Endothelial cell of umbilical vein (primary cell): Measurements from ENCODE around the gene CLDN16.

Experiments
- FOS ChIP-seq: IDR thresholded peaks from 2 replicates; pipeline ENCODE4 v1.6.1; 2011; ENCODE audit warnings: mild to moderate bottlenecking, low read length, moderate library complexity, borderline replicate concordance; ENCODE audit not compliant: insufficient read depth
- JUN ChIP-seq: IDR thresholded peaks from 2 replicates; pipeline ENCODE4 v1.6.1; 2011; ENCODE audit warnings: borderline replicate concordance, low read depth; ENCODE audit not compliant: insufficient read length, insufficient read depth
- POLR2A ChIP-seq: IDR thresholded peaks from 2 replicates; pipeline ENCODE4 v1.6.1; 2012; ENCODE audit warnings: low read depth, mild to moderate bottlenecking, control low read depth, low read length
- TF ChIP-seq, protein P1 (sequence below), 2 donors: IDR thresholded peaks; 1 replicate in 1 of 2; 2 replicates in 1 of 2; pipeline ENCODE4 v1.5.1; 2011; ENCODE audit warnings: low read length in 2 of 2, mild to moderate bottlenecking in 2 of 2, moderate library complexity in 2 of 2, control low read depth in 1 of 2, inconsistent platforms in 1 of 2, low read depth in 1 of 2; ENCODE audit not compliant: insufficient read depth in 1 of 2; ENCODE audit errors: extremely low read depth in 1 of 2

DNA sequence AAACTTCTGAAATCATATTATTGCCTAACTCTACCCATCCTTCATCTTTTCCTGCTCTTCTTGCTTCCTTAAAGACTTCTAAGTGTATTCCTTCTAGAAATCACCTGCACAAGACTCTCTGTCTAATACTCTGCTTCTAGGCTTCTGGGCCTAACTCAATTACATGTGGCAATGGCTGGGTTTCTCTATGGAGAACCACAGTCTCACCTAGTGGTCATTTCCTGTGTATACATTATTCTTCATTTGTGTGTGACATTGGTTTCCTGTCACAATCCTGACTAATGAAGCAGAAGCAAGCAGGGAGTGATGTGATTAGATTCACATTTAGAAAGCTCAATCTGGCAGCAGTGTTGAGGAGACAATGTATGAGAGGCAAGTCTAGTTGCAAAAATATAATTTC, 48.8 kb upstream of the CLDN16 start:
- TF ChIP-seq, protein P1, sequence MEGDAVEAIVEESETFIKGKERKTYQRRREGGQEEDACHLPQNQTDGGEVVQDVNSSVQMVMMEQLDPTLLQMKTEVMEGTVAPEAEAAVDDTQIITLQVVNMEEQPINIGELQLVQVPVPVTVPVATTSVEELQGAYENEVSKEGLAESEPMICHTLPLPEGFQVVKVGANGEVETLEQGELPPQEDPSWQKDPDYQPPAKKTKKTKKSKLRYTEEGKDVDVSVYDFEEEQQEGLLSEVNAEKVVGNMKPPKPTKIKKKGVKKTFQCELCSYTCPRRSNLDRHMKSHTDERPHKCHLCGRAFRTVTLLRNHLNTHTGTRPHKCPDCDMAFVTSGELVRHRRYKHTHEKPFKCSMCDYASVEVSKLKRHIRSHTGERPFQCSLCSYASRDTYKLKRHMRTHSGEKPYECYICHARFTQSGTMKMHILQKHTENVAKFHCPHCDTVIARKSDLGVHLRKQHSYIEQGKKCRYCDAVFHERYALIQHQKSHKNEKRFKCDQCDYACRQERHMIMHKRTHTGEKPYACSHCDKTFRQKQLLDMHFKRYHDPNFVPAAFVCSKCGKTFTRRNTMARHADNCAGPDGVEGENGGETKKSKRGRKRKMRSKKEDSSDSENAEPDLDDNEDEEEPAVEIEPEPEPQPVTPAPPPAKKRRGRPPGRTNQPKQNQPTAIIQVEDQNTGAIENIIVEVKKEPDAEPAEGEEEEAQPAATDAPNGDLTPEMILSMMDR (IDR thresholded peaks at IDR 0.05; ENCODE audit: extremely low read depth in 1 of 2, insufficient read depth in 1 of 2, low read depth in 1 of 2, low read length in 2 of 2), result no peak
- TF ChIP-seq FOS, result peak; percentile 82
- no peak for TF ChIP-seq POLR2A
- TF ChIP-seq JUN, result peak; percentile 26
